Gastrocnemius medialis (tissue), 4 donors: ENCODE data around the gene THY1.

Source experiments
- POLR2A ChIP-seq, 2 donors: fragments of 450-650 bp; IDR thresholded peaks; one replicate each; pipeline ENCODE4 v1.6.1; 2017; ENCODE audit warnings: antibody characterized with exemption in 2 of 2, mild to moderate bottlenecking in 2 of 2, moderate library complexity in 2 of 2
- TF ChIP-seq, protein P1 (sequence below), 5 experiments: fragments of 450-650 bp in 3 of 5; fragments of 200-600 bp in 2 of 5; sonication (generic) in 2 of 5; IDR thresholded peaks in 4 of 5; conservative IDR thresholded peaks in 1 of 5; 1 replicate in 4 of 5; 2 replicates in 1 of 5; pipeline ENCODE4 v1.5.1; 2016 to 2019; ENCODE audit warnings: antibody characterized with exemption in 5 of 5, mild to moderate bottlenecking in 3 of 5, moderate library complexity in 3 of 5

DNA sequence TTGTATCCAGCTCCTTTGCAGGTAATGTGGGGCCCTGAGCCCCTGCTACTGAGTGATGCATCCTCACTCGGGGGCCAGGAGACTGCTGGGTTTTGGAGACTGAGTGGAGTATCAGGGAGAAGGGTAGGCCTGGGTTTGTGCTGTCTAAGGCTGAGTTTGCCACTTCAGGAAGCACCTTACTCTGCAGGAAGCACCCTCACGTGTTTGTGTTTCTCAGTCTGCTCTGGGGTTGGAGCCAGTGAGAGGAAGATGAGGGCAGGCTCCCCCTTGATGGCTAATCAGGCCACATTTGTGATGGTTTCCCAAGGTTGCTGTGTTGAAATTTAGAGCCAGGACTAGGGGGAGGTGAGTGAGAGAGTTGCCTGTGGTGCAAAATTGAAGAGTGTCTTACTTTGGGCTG, 13.7 kb upstream of the THY1 start:
- TF ChIP-seq POLR2A (IDR thresholded peaks at IDR 0.05) = no peak
- TF ChIP-seq, protein P1, sequence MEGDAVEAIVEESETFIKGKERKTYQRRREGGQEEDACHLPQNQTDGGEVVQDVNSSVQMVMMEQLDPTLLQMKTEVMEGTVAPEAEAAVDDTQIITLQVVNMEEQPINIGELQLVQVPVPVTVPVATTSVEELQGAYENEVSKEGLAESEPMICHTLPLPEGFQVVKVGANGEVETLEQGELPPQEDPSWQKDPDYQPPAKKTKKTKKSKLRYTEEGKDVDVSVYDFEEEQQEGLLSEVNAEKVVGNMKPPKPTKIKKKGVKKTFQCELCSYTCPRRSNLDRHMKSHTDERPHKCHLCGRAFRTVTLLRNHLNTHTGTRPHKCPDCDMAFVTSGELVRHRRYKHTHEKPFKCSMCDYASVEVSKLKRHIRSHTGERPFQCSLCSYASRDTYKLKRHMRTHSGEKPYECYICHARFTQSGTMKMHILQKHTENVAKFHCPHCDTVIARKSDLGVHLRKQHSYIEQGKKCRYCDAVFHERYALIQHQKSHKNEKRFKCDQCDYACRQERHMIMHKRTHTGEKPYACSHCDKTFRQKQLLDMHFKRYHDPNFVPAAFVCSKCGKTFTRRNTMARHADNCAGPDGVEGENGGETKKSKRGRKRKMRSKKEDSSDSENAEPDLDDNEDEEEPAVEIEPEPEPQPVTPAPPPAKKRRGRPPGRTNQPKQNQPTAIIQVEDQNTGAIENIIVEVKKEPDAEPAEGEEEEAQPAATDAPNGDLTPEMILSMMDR (IDR thresholded peaks at IDR 0.05 in 4 of 5, conservative IDR thresholded peaks at IDR 0.05 in 1 of 5) = no peak
